Body of pancreas (tissue), 4 donors: ENCODE measurements around the gene FHOD3.

Experiments used
- POLR2A ChIP-seq, 3 donors: fragments of 450-650 bp; IDR thresholded peaks; one replicate each; pipeline ENCODE4 v1.6.1; 2016; ENCODE audit warnings: antibody characterized with exemption in 3 of 3, mild to moderate bottlenecking in 2 of 3
- TF ChIP-seq, protein P1 (sequence below), 7 experiments: fragments of 450-650 bp in 4 of 7; fragments of 200-600 bp in 3 of 7; sonication (generic) in 3 of 7; IDR thresholded peaks; one replicate each; pipeline ENCODE4 v1.5.1; 2016 to 2019; ENCODE audit warnings: antibody characterized with exemption in 7 of 7

GRCh38 chr18:36700955-36701354 is 403.4 kb downstream of the FHOD3 start:
- TF ChIP-seq, protein P1, sequence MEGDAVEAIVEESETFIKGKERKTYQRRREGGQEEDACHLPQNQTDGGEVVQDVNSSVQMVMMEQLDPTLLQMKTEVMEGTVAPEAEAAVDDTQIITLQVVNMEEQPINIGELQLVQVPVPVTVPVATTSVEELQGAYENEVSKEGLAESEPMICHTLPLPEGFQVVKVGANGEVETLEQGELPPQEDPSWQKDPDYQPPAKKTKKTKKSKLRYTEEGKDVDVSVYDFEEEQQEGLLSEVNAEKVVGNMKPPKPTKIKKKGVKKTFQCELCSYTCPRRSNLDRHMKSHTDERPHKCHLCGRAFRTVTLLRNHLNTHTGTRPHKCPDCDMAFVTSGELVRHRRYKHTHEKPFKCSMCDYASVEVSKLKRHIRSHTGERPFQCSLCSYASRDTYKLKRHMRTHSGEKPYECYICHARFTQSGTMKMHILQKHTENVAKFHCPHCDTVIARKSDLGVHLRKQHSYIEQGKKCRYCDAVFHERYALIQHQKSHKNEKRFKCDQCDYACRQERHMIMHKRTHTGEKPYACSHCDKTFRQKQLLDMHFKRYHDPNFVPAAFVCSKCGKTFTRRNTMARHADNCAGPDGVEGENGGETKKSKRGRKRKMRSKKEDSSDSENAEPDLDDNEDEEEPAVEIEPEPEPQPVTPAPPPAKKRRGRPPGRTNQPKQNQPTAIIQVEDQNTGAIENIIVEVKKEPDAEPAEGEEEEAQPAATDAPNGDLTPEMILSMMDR (IDR thresholded peaks at IDR 0.05) = no peak
- no peak for TF ChIP-seq POLR2A (IDR thresholded peaks at IDR 0.05)
